ENCODE data around the gene DLGAP5. TPM values are rescaled to one million over a fixed set of nuclear protein-coding genes. Genes with fewer than 3 reads are reported as not detected.

DLGAP5 gene
- total RNA-seq, 4 donors from 2014 or later: 0.82 to 11.5 (median 1.3) TPM

DNA sequence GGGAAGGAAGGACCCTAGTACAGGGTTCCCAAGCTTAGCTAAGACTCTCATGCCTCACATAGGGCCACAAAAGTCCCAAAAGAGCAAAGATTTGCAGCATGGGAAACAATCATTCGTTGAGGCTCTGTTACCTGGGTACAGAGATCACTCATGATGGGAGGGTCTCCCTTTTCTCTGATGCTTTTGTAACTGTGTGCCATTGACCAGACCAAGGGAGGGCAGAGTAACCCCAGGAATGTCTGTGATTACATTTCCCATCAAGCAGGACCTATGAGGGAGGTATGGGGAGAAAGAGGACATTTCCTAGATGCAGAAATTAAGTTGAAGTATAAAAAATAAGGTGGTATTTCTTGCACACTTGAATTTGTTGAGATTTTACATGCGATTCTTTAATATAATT is 16.4 kb upstream of the DLGAP5 start:
- in situ Hi-C loops (cut with MboI; ENCODE audit: low pct_ligation_motif_present in 1 of 4, low pct_unique_long_range_greater_than_20kb in 1 of 4, low sequenced_read_pairs in 3 of 4) (no loop called here), intact Hi-C loops (cut with DNase I; ENCODE audit: low total_unique reads) (no loop called here)
- Histone ChIP-seq H3K27ac (no peak overlapping the region), H3K4me1 (no peaks in the 10 kb centered on the region), H3K27me3 (no peaks in the 10 kb centered on the region), H3K4me3 (no peak overlapping the region), H3K9me3 (no peaks in the 10 kb centered on the region), H3K36me3 (no peaks in the 10 kb centered on the region)
- TF ChIP-seq POLR2A (IDR thresholded peaks at IDR 0.05): no peak
- no peak for TF ChIP-seq EP300 (IDR thresholded peaks at IDR 0.05; ENCODE audit: low read depth)
- TF ChIP-seq POLR2AphosphoS5 (IDR thresholded peaks at IDR 0.05): no peak
- TF ChIP-seq, protein P1, sequence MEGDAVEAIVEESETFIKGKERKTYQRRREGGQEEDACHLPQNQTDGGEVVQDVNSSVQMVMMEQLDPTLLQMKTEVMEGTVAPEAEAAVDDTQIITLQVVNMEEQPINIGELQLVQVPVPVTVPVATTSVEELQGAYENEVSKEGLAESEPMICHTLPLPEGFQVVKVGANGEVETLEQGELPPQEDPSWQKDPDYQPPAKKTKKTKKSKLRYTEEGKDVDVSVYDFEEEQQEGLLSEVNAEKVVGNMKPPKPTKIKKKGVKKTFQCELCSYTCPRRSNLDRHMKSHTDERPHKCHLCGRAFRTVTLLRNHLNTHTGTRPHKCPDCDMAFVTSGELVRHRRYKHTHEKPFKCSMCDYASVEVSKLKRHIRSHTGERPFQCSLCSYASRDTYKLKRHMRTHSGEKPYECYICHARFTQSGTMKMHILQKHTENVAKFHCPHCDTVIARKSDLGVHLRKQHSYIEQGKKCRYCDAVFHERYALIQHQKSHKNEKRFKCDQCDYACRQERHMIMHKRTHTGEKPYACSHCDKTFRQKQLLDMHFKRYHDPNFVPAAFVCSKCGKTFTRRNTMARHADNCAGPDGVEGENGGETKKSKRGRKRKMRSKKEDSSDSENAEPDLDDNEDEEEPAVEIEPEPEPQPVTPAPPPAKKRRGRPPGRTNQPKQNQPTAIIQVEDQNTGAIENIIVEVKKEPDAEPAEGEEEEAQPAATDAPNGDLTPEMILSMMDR (IDR thresholded peaks at IDR 0.05): no peak
- WGBS, 2 donors (ENCODE audit: low coverage in 1 of 2): 63 to 75% methylated on average over 1 to 2 of the region's 2 CpGs
- no peak for DNase-seq

DNA sequence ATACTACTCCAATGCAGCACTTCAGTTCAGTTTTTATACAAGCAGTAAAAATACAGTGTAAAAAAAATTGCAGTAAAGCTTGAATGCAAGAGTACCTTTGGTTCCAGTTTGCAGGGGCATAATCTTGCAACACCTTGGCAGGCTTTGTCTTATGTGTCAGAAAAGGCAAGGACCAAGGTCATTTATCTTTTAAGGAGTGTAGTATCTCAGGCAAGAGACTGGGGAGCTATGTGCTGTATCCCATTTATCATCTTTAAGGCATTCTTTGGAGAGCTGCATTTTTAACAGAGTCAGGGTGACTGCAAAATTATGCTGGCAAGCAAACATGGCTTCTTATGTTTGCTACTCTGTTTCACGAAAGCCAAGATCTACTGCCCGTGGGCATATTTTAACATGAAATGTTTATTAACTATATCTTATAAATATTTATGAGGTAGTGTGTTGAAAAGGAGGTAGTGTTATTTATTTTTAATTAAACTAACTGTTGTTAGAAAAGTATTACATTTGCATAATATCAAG is 14.8 kb upstream of the DLGAP5 start:
- TF ChIP-seq, protein P1 (IDR thresholded peaks at IDR 0.05): no peak
- TF ChIP-seq EP300 (IDR thresholded peaks at IDR 0.05; ENCODE audit: low read depth): no peak
- TF ChIP-seq POLR2A (IDR thresholded peaks at IDR 0.05): no peak
- TF ChIP-seq POLR2AphosphoS5 (IDR thresholded peaks at IDR 0.05): no peak
- 63 to 70% methylated on average over 2 of the region's 2 CpGs for WGBS, 2 donors (ENCODE audit: low coverage in 1 of 2)
- H3K27ac ChIP-seq: no peak overlapping the region
- no peaks in the 10 kb centered on the region for H3K9me3 ChIP-seq
- H3K4me3 ChIP-seq: no peak overlapping the region
- DNase-seq: no peak
- in situ Hi-C loops (cut with MboI; ENCODE audit: low pct_ligation_motif_present in 1 of 4, low pct_unique_long_range_greater_than_20kb in 1 of 4, low sequenced_read_pairs in 3 of 4) (no loop called here), intact Hi-C loops (cut with DNase I; ENCODE audit: low total_unique reads) (no loop called here)
- no peaks in the 10 kb centered on the region for H3K27me3 ChIP-seq
- peaks cover 0 to 4% (median 0%) of the 10 kb centered on the region in 4 donors for H3K4me1 ChIP-seq
- no peaks in the 10 kb centered on the region for H3K36me3 ChIP-seq

DNA sequence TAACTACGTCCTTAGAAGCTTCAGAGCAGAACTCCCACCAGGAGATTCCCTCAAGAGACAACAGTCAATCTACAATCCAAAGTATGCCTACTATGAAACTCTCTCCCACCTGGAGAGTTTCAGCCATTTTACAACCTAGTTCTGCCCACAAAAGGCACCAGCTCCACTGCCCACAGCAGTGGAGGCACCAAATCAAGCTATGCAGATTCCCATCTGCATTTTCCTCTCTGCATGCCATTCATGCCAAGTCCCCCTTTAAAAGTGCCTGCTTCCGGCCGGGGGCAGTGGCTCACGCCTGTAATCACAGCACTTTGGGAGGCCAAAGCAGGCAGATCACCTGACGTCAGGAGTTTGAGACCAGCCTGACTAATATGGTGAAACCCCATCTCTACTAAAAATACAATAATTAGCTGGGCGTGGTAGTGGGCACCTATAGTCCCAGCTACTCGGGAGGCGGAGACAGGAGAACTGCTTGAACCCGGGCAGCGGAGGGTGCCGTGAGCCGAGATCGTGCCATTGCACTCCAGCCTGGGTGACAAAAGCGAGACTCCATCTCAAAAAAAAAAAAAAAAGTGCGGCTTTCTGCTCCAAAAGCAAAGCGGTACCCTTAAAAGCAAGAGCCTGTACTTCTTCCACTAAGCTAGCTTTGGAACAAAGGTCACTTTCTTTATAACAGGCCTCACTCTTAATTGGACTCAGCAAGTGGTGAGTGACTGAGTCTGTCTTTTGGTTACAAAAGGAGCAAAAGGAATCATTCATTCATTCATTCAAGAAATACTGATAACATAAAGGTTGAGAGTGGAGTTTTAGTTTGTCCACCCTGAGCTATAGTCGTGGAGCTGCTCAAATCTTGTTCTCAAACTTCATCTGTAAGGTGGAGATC is 10.1 kb upstream of the DLGAP5 start:
- peak overlapping the region in 2 of 4 donors; percentile 28 to 53 for H3K27ac ChIP-seq
- intact Hi-C loops (cut with DNase I; ENCODE audit: low total_unique reads): no loop called here

DNA sequence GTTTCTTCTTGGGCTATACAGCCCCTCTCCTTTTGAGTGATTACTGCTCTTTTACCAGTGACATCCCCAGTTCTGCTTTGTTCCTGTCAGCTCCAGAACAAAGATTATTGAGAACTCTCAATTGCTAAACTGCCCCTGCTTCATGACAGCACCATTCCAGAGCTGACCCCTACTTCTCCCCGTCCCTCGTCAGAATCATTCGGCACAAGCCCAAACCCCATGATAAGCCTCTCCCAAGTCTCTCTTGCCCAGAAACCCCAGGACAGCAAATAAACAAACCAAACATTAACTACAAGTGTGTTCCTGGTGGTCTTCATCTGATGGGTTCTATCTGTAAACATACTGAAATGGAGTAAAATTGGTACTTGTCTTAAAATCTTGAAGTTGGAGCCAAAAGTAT is 9.3 kb upstream of the DLGAP5 start:
- Histone ChIP-seq H3K27ac (no peak overlapping the region), H3K36me3 (no peaks in the 10 kb centered on the region), H3K9me3 (no peaks in the 10 kb centered on the region), H3K4me1 (peaks cover 0 to 4% (median 0%) of the 10 kb centered on the region in 4 donors), H3K4me3 (no peak overlapping the region), H3K27me3 (no peaks in the 10 kb centered on the region)
- WGBS, 2 donors (ENCODE audit: low coverage in 1 of 2): 60 to 81% methylated on average over 1 to 3 of the region's 3 CpGs
- intact Hi-C loops (cut with DNase I; ENCODE audit: low total_unique reads) (no loop called here), in situ Hi-C loops (cut with MboI; ENCODE audit: low pct_ligation_motif_present in 1 of 4, low pct_unique_long_range_greater_than_20kb in 1 of 4, low sequenced_read_pairs in 3 of 4) (no loop called here)
- DNase-seq: no peak
- TF ChIP-seq POLR2AphosphoS5 (IDR thresholded peaks at IDR 0.05) (no peak), EP300 (IDR thresholded peaks at IDR 0.05; ENCODE audit: low read depth) (no peak), POLR2A (IDR thresholded peaks at IDR 0.05) (no peak)
- TF ChIP-seq, protein P1 (IDR thresholded peaks at IDR 0.05): no peak

More for the DNA sequence above, 10.1 kb upstream of the DLGAP5 start:
- 33 to 60% methylated on average over 3 to 17 of the region's 17 CpGs for WGBS, 2 donors (ENCODE audit: low coverage in 1 of 2)
- no peaks in the 10 kb centered on the region for H3K27me3 ChIP-seq
- H3K36me3 ChIP-seq: no peaks in the 10 kb centered on the region
- no peak for DNase-seq
- H3K9me3 ChIP-seq: no peaks in the 10 kb centered on the region
- H3K4me1 ChIP-seq: peaks cover 0 to 4% (median 0%) of the 10 kb centered on the region in 4 donors
- H3K4me3 ChIP-seq: peak overlapping the region in 1 of 4 donors; percentile 19
- in situ Hi-C loops (cut with MboI; ENCODE audit: low pct_ligation_motif_present in 1 of 4, low pct_unique_long_range_greater_than_20kb in 1 of 4, low sequenced_read_pairs in 3 of 4): no loop called here
- TF ChIP-seq POLR2AphosphoS5 (IDR thresholded peaks at IDR 0.05): no peak
